ENCODE data around the gene RTKN. TPM values are rescaled to one million over a fixed set of nuclear protein-coding genes. Genes with fewer than 3 reads are reported as not detected.

RTKN gene
- total RNA-seq, 6 experiments from 2014 or later: 12.7 to 14.8 (median 13.6) TPM

DNA sequence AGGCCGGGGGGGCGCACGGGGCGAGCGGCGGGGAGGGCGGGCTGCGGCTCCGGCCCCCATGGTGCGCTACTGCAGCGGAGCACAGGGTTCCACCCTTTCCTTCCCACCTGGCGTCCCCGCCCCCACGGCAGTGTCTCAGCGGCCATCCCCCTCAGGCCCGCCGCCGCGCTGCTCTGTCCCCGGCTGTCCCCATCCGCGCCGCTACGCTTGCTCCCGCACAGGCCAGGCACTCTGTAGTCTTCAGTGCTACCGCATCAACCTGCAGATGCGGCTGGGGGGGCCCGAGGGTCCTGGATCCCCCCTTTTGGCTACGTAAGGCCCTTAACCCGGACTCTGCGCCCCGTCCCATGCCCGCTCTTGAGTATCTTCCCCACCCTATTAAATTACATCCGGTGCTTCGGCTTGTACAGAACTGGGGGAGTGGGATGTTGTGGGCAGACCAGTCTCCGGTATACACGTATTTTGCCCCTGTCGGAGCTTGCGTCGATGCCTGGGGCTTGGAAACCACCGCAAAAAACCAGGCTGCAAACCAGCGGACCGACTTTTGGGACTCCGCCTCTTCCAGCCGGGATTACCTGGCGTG is 15.9 kb upstream of the RTKN start:
- H3K4me3 Mint-ChIP-seq: peak overlapping the region; percentile 94
- TF ChIP-seq, protein P1, sequence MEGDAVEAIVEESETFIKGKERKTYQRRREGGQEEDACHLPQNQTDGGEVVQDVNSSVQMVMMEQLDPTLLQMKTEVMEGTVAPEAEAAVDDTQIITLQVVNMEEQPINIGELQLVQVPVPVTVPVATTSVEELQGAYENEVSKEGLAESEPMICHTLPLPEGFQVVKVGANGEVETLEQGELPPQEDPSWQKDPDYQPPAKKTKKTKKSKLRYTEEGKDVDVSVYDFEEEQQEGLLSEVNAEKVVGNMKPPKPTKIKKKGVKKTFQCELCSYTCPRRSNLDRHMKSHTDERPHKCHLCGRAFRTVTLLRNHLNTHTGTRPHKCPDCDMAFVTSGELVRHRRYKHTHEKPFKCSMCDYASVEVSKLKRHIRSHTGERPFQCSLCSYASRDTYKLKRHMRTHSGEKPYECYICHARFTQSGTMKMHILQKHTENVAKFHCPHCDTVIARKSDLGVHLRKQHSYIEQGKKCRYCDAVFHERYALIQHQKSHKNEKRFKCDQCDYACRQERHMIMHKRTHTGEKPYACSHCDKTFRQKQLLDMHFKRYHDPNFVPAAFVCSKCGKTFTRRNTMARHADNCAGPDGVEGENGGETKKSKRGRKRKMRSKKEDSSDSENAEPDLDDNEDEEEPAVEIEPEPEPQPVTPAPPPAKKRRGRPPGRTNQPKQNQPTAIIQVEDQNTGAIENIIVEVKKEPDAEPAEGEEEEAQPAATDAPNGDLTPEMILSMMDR (IDR thresholded peaks at IDR 0.05): no peak
- no peaks in the 10 kb centered on the region for H3K9me3 Mint-ChIP-seq
- peaks cover 44% of the 10 kb centered on the region for H3K4me1 Mint-ChIP-seq (ENCODE audit: low read depth)
- H3K27me3 Mint-ChIP-seq (ENCODE audit: insufficient read depth): no peaks in the 10 kb centered on the region; the same call in none of the 2 replicates
- DNase-seq: peak; percentile 20
- H3K36me3 Mint-ChIP-seq (ENCODE audit: low read depth): peaks cover 9% of the 10 kb centered on the region
- H3K27ac Mint-ChIP-seq: peak overlapping the region; percentile 88

DNA sequence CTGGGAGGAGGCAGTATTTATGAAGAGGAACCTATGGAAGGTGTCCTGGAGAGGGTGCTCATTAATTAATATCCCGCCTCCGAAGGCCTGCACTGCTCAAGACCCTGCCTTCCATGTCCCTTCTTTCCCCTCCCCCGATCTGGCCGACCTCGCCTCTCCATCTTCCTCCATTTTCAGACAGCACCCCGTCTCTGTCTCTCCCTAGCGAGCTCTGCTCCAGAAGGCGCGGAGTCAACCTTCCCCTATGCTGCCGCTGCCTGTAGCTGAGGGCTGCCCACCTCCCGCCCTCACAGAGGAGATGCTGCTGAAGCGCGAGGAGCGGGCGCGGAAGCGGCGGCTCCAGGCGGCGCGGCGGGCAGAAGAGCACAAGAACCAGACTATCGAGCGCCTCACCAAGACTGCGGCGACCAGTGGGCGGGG is 15.4 kb upstream of the RTKN start:
- 0 out of 2 replicates have a peak, but pooled peaks cover 8% of the 10 kb centered on the region for H3K36me3 Mint-ChIP-seq (ENCODE audit: low read depth)
- no peaks in the 10 kb centered on the region; the same call in none of the 2 replicates for H3K27me3 Mint-ChIP-seq (ENCODE audit: insufficient read depth)
- peak overlapping the region; percentile 94 for H3K4me3 Mint-ChIP-seq
- DNase-seq: no peak
- H3K4me1 Mint-ChIP-seq (ENCODE audit: low read depth): peaks cover 44% of the 10 kb centered on the region
- TF ChIP-seq, protein P1 (IDR thresholded peaks at IDR 0.05): no peak; the same call in 1 of the 2 replicates
- no peaks in the 10 kb centered on the region for H3K9me3 Mint-ChIP-seq
- peak overlapping the region; percentile 88 for H3K27ac Mint-ChIP-seq

DNA sequence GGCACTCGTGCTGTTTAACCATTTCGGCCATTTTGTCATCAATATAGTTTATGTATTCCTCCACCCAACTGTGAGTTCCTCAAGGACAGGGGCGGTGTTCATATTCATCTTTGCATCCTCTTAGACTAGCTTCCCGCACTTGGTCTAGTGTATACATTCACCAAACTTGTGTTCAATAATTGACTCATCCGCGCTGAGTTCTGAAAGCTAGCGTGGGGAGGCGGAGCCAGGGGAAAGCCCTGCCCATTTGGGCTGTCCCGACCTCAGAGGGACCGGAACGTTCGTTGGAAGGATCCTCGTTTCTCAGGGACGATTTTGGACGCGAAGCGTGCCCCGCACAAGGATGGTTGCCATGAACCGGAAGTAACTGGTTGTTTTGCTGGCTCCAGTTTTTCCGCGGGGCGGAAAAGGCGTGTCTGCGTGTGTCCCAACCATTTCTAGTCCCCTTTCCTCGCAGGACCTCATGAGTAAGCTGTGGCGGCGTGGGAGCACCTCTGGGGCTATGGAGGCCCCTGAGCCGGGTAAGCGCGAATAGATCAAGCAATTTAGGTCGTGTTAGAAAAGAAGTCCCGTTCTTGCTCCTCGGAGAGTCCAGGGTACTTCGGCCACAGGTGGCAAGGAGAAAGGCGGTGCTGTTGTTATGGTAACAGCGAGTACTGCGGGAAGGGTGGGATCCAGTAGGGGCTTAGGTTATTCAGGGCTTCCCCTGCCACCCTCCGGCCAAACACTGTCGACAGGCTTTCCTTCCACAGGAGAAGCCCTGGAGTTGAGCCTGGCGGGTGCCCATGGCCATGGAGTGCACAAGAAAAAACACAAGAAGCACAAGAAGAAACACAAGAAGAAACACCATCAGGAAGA is 13.1 kb upstream of the RTKN start, which contains the start of gene INO80B:
TSS of gene INO80B (plus strand) at position 434 of the 858 bp plus-strand sequence. CDS start at position 464, 30 bp downstream.
- H3K4me3 Mint-ChIP-seq: peak within 1 kb of the TSS; percentile 94
- no peaks in the 10 kb centered on the region; the same call in none of the 2 replicates for H3K27me3 Mint-ChIP-seq (ENCODE audit: insufficient read depth)
- peak; percentile 98 for DNase-seq
- peaks cover 40% of the 10 kb centered on the region for H3K4me1 Mint-ChIP-seq (ENCODE audit: low read depth)
- TF ChIP-seq, protein P1 (IDR thresholded peaks at IDR 0.05): no peak
- H3K36me3 Mint-ChIP-seq (ENCODE audit: low read depth): no peaks in the 10 kb centered on the region
- no peaks in the 10 kb centered on the region for H3K9me3 Mint-ChIP-seq
- peak within 1 kb of the TSS; percentile 79 for H3K27ac Mint-ChIP-seq

DNA sequence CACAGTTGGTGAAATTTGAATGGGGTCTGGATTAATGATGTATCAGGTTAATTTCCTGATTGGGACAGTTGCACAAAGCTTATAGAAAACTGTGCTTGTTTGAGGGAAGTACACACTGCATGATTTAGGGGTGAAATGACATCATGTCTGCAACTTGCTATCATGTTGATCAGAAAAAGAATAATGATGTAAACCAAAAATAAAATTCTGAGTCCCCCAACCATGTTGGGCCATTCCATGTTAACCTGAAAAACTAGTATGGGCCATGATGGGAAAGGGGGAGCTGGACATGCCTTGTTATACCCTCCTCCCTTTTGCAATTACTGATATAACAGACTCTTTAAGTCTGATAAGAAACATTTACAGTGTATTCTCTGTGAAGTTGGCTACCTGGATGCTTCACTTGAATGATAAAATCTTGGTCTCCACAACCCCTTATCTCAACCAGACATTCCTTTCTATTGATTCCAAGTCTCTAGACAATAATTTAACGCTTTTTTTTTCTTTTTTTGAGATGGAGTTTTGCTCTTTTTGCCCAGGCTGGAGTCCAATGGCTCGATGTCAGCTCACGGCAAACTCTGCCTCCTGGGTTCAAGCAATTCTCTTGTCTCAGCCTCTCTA is 8.9 kb upstream of the RTKN start:
- H3K27ac Mint-ChIP-seq: no peak overlapping the region
- H3K36me3 Mint-ChIP-seq (ENCODE audit: low read depth): no peaks in the 10 kb centered on the region
- TF ChIP-seq, protein P1 (IDR thresholded peaks at IDR 0.05): no peak
- peaks cover 21% of the 10 kb centered on the region for H3K4me1 Mint-ChIP-seq (ENCODE audit: low read depth)
- H3K9me3 Mint-ChIP-seq: no peaks in the 10 kb centered on the region
- no peaks in the 10 kb centered on the region; the same call in 1 of the 2 replicates for H3K27me3 Mint-ChIP-seq (ENCODE audit: insufficient read depth)
- no peak overlapping the region for H3K4me3 Mint-ChIP-seq
- DNase-seq: no peak

DNA sequence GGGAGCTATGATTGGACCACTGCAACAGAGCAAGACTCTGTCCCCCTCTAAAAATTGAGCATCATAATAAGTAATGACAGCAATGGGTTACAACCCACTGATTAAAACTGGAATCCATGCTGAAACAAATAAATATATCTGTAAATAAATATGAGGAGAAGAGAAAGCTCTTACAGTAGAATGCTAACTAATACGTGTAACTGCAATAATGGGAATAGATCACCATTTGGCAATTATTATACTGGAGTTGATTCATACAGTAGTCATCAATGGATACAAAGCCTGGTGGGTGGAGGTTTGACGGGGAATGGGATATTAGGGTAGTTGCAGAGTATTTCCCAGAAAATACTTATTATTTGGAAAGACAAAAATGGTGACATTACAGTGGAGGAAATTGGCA is 7.0 kb upstream of the RTKN start:
- Mint-ChIP-seq H3K9me3 (no peaks in the 10 kb centered on the region), H3K4me3 (no peak overlapping the region), H3K36me3 (ENCODE audit: low read depth) (no peaks in the 10 kb centered on the region), H3K27me3 (ENCODE audit: insufficient read depth) (no peaks in the 10 kb centered on the region; the same call in 1 of the 2 replicates), H3K27ac (no peak overlapping the region), H3K4me1 (ENCODE audit: low read depth) (peaks cover 17% of the 10 kb centered on the region)
- no peak for DNase-seq
- TF ChIP-seq, protein P1 (IDR thresholded peaks at IDR 0.05): no peak
